H1 (cell line): ENCODE results near the gene ARHGAP24. TPM values are rescaled to one million over a fixed set of nuclear protein-coding genes. Genes with fewer than 3 reads are reported as not detected.

Experiments
- CTCF ChIA-PET: fragments of 300-600 bp; sonication (Branson Sonifier 250); formaldehyde crosslinking; loops from one replicate; lab custom pipeline; 2021; ENCODE audit not compliant: partially characterized antibody; lab: Charles Lee
- POLR2A ChIA-PET: fragments of 300-600 bp; sonication (Branson Sonifier 250); formaldehyde crosslinking; loops from one replicate; lab custom pipeline; 2021; ENCODE audit warnings: inconsistent platforms; ENCODE audit not compliant: partially characterized antibody; lab: Charles Lee
- DNase-seq, 2 experiments: peaks; one replicate each; pipeline versions ENCODE4 v3.0.0 to v3.0.0-alpha.2; 2010 to 2022; ENCODE audit warnings: low spot score in 2 of 2, low read depth in 1 of 2, mixed read lengths in 1 of 2
- FAIRE-seq: peaks from 2 replicates; lab custom pipeline; 2011; peaks lifted over from hg19 to GRCh38; lab: Jason Lieb, UNC
- H2AFZ ChIP-seq: 2 replicates; pipeline ENCODE4 v1.8.1; 2012; ENCODE audit warnings: low read length, inconsistent platforms
- H2AK5ac ChIP-seq: 2 replicates; pipeline ENCODE4 v1.6.1; 2013; ENCODE audit warnings: low read depth, low read length
- H2BK120ac ChIP-seq: replicated peaks from 2 replicates; pipeline ENCODE3; 2013; ENCODE audit warnings: low read depth, low read length, inconsistent platforms
- H2BK12ac ChIP-seq: 2 replicates; pipeline ENCODE4 v1.6.1; 2013; ENCODE audit warnings: low read depth, low read length
- H2BK15ac ChIP-seq: 2 replicates; pipeline ENCODE4 v1.6.1; 2013; ENCODE audit warnings: low read length
- H2BK20ac ChIP-seq: 2 replicates; pipeline ENCODE4 v1.6.1; 2013; ENCODE audit warnings: low read length
- H2BK5ac ChIP-seq: 2 replicates; pipeline ENCODE4 v1.6.1; 2013; ENCODE audit warnings: low read depth, low read length
- H3K14ac ChIP-seq: 2 replicates; pipeline ENCODE4 v1.6.1; 2013; ENCODE audit warnings: inconsistent platforms; ENCODE audit not compliant: insufficient read length
- H3K18ac ChIP-seq: 2 replicates; pipeline ENCODE4 v1.6.1; 2013; ENCODE audit warnings: low read length; ENCODE audit errors: extremely low read depth
- H3K23ac ChIP-seq: 2 replicates; pipeline ENCODE4 v1.6.1; 2013; ENCODE audit warnings: inconsistent platforms; ENCODE audit not compliant: insufficient read length
- H3K23me2 ChIP-seq: 2 replicates; pipeline ENCODE4 v1.6.1; 2013; ENCODE audit warnings: low read depth, low read length
- H3K27ac ChIP-seq: 2 replicates; pipeline ENCODE4 v1.6.1; 2011; ENCODE audit warnings: low read depth, low read length, inconsistent platforms
- H3K27me3 ChIP-seq, 4 experiments: replicated peaks in 1 of 4; 1 replicate in 1 of 4; 2 replicates in 3 of 4; pipeline versions ENCODE4 v1.6.1 to v1.8.1; 2011 to 2013; ENCODE audit warnings: low read length in 3 of 4, mild to moderate bottlenecking in 3 of 4, inconsistent platforms in 2 of 4, mixed read lengths in 2 of 4, moderate library complexity in 1 of 4; ENCODE audit not compliant: control insufficient read depth in 3 of 4, insufficient read depth in 3 of 4; ENCODE audit errors: extremely low read depth in 1 of 4
- H3K36me3 ChIP-seq, 4 experiments: 2 replicates each; pipeline versions ENCODE4 v1.6.1 to v1.8.1; 2011 to 2013; ENCODE audit warnings: mild to moderate bottlenecking in 4 of 4, low read length in 3 of 4, moderate library complexity in 2 of 4, control low read depth in 1 of 4, inconsistent platforms in 1 of 4; ENCODE audit not compliant: insufficient read depth in 4 of 4, control insufficient read depth in 2 of 4
- H3K4ac ChIP-seq: replicated peaks from 2 replicates; pipeline ENCODE3; 2013; ENCODE audit warnings: low read length, low read depth, mixed read lengths, inconsistent platforms; ENCODE audit not compliant: insufficient read length
- H3K4me1 ChIP-seq, 4 experiments: replicated peaks in 1 of 4; 1 replicate in 1 of 4; 2 replicates in 3 of 4; pipeline versions ENCODE4 v1.6.1 to v1.8.1; 2011 to 2013; ENCODE audit warnings: low read length in 3 of 4, inconsistent platforms in 2 of 4, mixed read lengths in 1 of 4; ENCODE audit not compliant: insufficient read depth in 4 of 4, control insufficient read depth in 3 of 4
- H3K4me2 ChIP-seq, 2 experiments: 2 replicates each; pipeline versions ENCODE4 v1.6.1 to v1.8.1; 2011 to 2013; ENCODE audit warnings: low read depth in 2 of 2, low read length in 2 of 2, control low read depth in 1 of 2, inconsistent platforms in 1 of 2, mild to moderate bottlenecking in 1 of 2; ENCODE audit not compliant: insufficient read depth in 1 of 2
- H3K4me3 ChIP-seq, 4 experiments: fragments of 200-600, 300-600 bp in 1 of 4; sonication (generic), shearing (Covaris generic), sonication (Bioruptor Twin) in 1 of 4; 2 replicates each; pipeline versions ENCODE4 v1.5.1 to v1.8.1; 2011 to 2016; ENCODE audit warnings: low read length in 4 of 4, low read depth in 3 of 4, control low read depth in 2 of 4, inconsistent platforms in 2 of 4, mild to moderate bottlenecking in 2 of 4, mixed read lengths in 1 of 4, moderate library complexity in 1 of 4; ENCODE audit not compliant: insufficient read depth in 2 of 4; ENCODE audit errors: extremely low read depth in 1 of 4
- H3K56ac ChIP-seq: replicated peaks from 2 replicates; pipeline ENCODE3; 2013; ENCODE audit warnings: low read depth, mild to moderate bottlenecking, mixed read lengths, low read length, inconsistent platforms; ENCODE audit not compliant: insufficient read length
- H3K79me1 ChIP-seq: 2 replicates; pipeline ENCODE4 v1.6.1; 2013; ENCODE audit warnings: low read depth, low read length, control low read depth
- H3K79me2 ChIP-seq, 2 experiments: 2 replicates each; pipeline versions ENCODE4 v1.6.1 to v1.8.1; 2012 to 2013; ENCODE audit warnings: low read length in 2 of 2, mild to moderate bottlenecking in 2 of 2, inconsistent platforms in 1 of 2; ENCODE audit not compliant: insufficient read depth in 2 of 2, control insufficient read depth in 1 of 2
- H3K9ac ChIP-seq, 4 experiments: replicated peaks in 1 of 4; 1 replicate in 1 of 4; 2 replicates in 3 of 4; pipeline versions ENCODE4 v1.6.1 to v1.8.1; 2011 to 2013; ENCODE audit warnings: low read depth in 3 of 4, low read length in 3 of 4, control low read depth in 2 of 4, mild to moderate bottlenecking in 2 of 4, moderate library complexity in 2 of 4, inconsistent platforms in 1 of 4; ENCODE audit errors: extremely low read depth in 1 of 4
- H3K9me3 ChIP-seq, 2 experiments: 2 replicates each; pipeline versions ENCODE4 v1.6.1 to v1.8.1; 2012 to 2013; ENCODE audit warnings: mild to moderate bottlenecking in 2 of 2, moderate library complexity in 2 of 2, control low read depth in 1 of 2, inconsistent platforms in 1 of 2, low read depth in 1 of 2, low read length in 1 of 2, mixed read lengths in 1 of 2; ENCODE audit not compliant: insufficient read depth in 2 of 2
- H4K20me1 ChIP-seq, 2 experiments: replicated peaks in 1 of 2; 2 replicates each; pipeline versions ENCODE3 to v1.8.1; 2011 to 2013; ENCODE audit warnings: inconsistent platforms in 2 of 2, low read length in 2 of 2, mild to moderate bottlenecking in 1 of 2; ENCODE audit not compliant: insufficient read depth in 2 of 2, control insufficient read depth in 1 of 2
- H4K5ac ChIP-seq: 2 replicates; pipeline ENCODE4 v1.6.1; 2013; ENCODE audit warnings: low read length, low read depth, mixed read lengths, inconsistent platforms; ENCODE audit not compliant: insufficient read length
- H4K8ac ChIP-seq: 2 replicates; pipeline ENCODE4 v1.8.0; 2013; ENCODE audit warnings: mild to moderate bottlenecking, moderate library complexity, low read length, inconsistent platforms; ENCODE audit not compliant: insufficient read depth; ENCODE audit errors: extremely low read depth
- H4K91ac ChIP-seq: replicated peaks from 2 replicates; pipeline ENCODE3; 2013; ENCODE audit warnings: low read length, mixed read lengths, inconsistent platforms; ENCODE audit not compliant: insufficient read length
- BACH1 ChIP-seq: IDR thresholded peaks from 2 replicates; pipeline ENCODE4 v1.6.1; 2012; ENCODE audit warnings: low read length, improper control_type of control experiment
- CHD1 ChIP-seq: IDR thresholded peaks from 2 replicates; pipeline ENCODE4 v1.6.1; 2012; ENCODE audit warnings: low read depth, low read length, improper control_type of control experiment
- EGR1 ChIP-seq: IDR thresholded peaks from 2 replicates; pipeline ENCODE4 v1.6.1; 2011; ENCODE audit warnings: low read depth, low read length, borderline replicate concordance
- HDAC2 ChIP-seq, 2 experiments: fragments of 300-600 bp in 1 of 2; sonication (generic) in 1 of 2; IDR thresholded peaks; 2 replicates each; pipeline ENCODE4 v1.6.1; 2011 to 2012; ENCODE audit warnings: low read depth in 2 of 2, low read length in 2 of 2, mild to moderate bottlenecking in 2 of 2, moderate library complexity in 2 of 2, borderline replicate concordance in 1 of 2, inconsistent platforms in 1 of 2
- JUN ChIP-seq: IDR thresholded peaks from 2 replicates; pipeline ENCODE4 v1.6.1; 2011; ENCODE audit warnings: low read depth, mild to moderate bottlenecking, improper control_type of control experiment, low read length
- JUND ChIP-seq: IDR thresholded peaks from 2 replicates; pipeline ENCODE4 v1.6.1; 2011; ENCODE audit warnings: mild to moderate bottlenecking, improper control_type of control experiment, low read length
- KDM1A ChIP-seq: fragments of 200-600, 300-600 bp; sonication (generic); IDR thresholded peaks from 2 replicates; pipeline ENCODE4 v1.7.1; 2016; ENCODE audit warnings: mild to moderate bottlenecking, low read length, borderline replicate concordance
- KDM4A ChIP-seq: IDR thresholded peaks from one replicate; pipeline ENCODE4 v1.7.1; 2012; ENCODE audit warnings: low read depth, mild to moderate bottlenecking, moderate library complexity, low read length, inconsistent platforms; ENCODE audit not compliant: severe bottlenecking
- POU5F1 ChIP-seq: IDR thresholded peaks from 2 replicates; pipeline ENCODE4 v1.6.1; 2011; ENCODE audit warnings: low read depth, mild to moderate bottlenecking, low read length, moderate library complexity
- RAD21 ChIP-seq, 2 experiments: IDR thresholded peaks in 1 of 2; conservative IDR thresholded peaks in 1 of 2; 2 replicates each; pipeline ENCODE4 v1.6.1; 2011; ENCODE audit warnings: low read depth in 2 of 2, low read length in 2 of 2, improper control_type of control experiment in 1 of 2, inconsistent platforms in 1 of 2, mild to moderate bottlenecking in 1 of 2, moderate library complexity in 1 of 2
- RXRA ChIP-seq: IDR thresholded peaks from 2 replicates; pipeline ENCODE4 v1.6.1; 2011; ENCODE audit warnings: low read depth, mild to moderate bottlenecking, low read length, moderate library complexity; ENCODE audit not compliant: insufficient read depth
- SRF ChIP-seq: IDR thresholded peaks from 2 replicates; pipeline ENCODE4 v1.6.1; 2011; ENCODE audit warnings: mild to moderate bottlenecking, low read depth, low read length, moderate library complexity
- WGBS, 2 experiments: shearing (Covaris generic) in 1 of 2; methylation state at CpG; one replicate each; pipeline versions ENCODE4 v1.1.6 to v1.1.7; 2013 to 2015; ENCODE audit warnings: low lambda C conversion rate in 2 of 2, mixed read lengths in 2 of 2, inconsistent platforms in 1 of 2, low coverage in 1 of 2, missing lambda C conversion rate in 1 of 2; ENCODE audit not compliant: insufficient replicate concordance in 2 of 2, insufficient coverage in 1 of 2, insufficient read length in 1 of 2; ENCODE audit errors: extremely low coverage in 1 of 2, missing lambda C conversion rate in 1 of 2; 5-methylcytosine and 5-hydroxymethylcytosine counted together
- polyA plus RNA-seq, 7 experiments: library from polyadenylated mRNA; depleted of rRNA in 3 of 7; stranded (reverse) in 5 of 7; unstranded in 2 of 7; fragments of >200 nt in 5 of 7; fragments of 200-250 nt in 2 of 7; gene quantifications; 1 replicate in 5 of 7; 2 replicates in 1 of 7; 4 replicates in 1 of 7; pipeline versions ENCODE4 v1.2.1 to v1.2.3, GENCODE V29; 2011 to 2013; ENCODE audit warnings: missing spikeins in 2 of 7, mixed read lengths in 2 of 7
- total RNA-seq: library from RNA; stranded (reverse); fragmentation: NEBNext Ultra II Directional; extraction: Animal tissue kit (Norgen Biotek cat#: 25700); gene quantifications from 2 replicates; pipeline ENCODE4 v1.2.1, GENCODE V29; 2021
- TF ChIP-seq, protein P1 (sequence below): IDR thresholded peaks from 2 replicates; pipeline ENCODE4 v1.6.1; 2012; ENCODE audit warnings: inconsistent platforms

ARHGAP24 gene
- total and polyA plus RNA-seq, 2 of the 8 experiments (the other 6 are each of a cell fraction or from before 2014, with no cell fraction given), result 0.08 to 0.50 TPM

GRCh38 chr4:85831647-85832046 is 356.7 kb downstream of the ARHGAP24 start:
- Histone ChIP-seq H2BK120ac (no peak overlapping the region), H3K27me3 (no peaks in the 10 kb centered on the region), H3K23ac (no peak overlapping the region), H4K91ac (no peak overlapping the region), H3K27ac (no peak overlapping the region), H2BK12ac (no peak overlapping the region), H2AFZ (peak overlapping the region; percentile 84; the same call in 1 of the 2 replicates), H2BK15ac (0 out of 2 replicates have a peak overlapping the region, but pooled peaks have one; percentile 3), H4K8ac (no peak overlapping the region), H3K4me2 (no peak overlapping the region), H3K36me3 (no peaks in the 10 kb centered on the region), H3K79me1 (no peaks in the 10 kb centered on the region), H4K5ac (no peak overlapping the region), H3K9ac (no peak overlapping the region), H2BK5ac (no peak overlapping the region), H3K9me3 (no peaks in the 10 kb centered on the region), H2AK5ac (no peak overlapping the region), H3K4me1 (peaks cover 7 to 10% (median 8%) of the 10 kb centered on the region in 4 experiments), H4K20me1 (no peaks in the 10 kb centered on the region), H3K56ac (no peak overlapping the region), H3K4ac (no peak overlapping the region), H2BK20ac (peak overlapping the region; percentile 68; the same call in 1 of the 2 replicates), H3K79me2 (no peaks in the 10 kb centered on the region), H3K18ac (no peak overlapping the region), H3K14ac (no peak overlapping the region), H3K4me3 (no peak overlapping the region), H3K23me2 (no peaks in the 10 kb centered on the region; the same call in 1 of the 2 replicates)
- WGBS, 2 experiments, result 86% methylated on average over 3 of the region's 3 CpGs; no CpG with 5 or more reads in 1 of the 2 experiments
- TF ChIP-seq JUN (no peak), EGR1 (no peak), BACH1 (no peak), POU5F1 (no peak), CHD1 (no peak), RAD21 (IDR thresholded peaks at IDR 0.05 in 1 of 2, conservative IDR thresholded peaks at IDR 0.05 in 1 of 2; ENCODE audit: low read depth in 2 of 2, low read length in 2 of 2) (no peak), KDM4A (no peak), SRF (no peak), HDAC2 (IDR thresholded peaks at IDR 0.05; ENCODE audit: borderline replicate concordance in 1 of 2, low read depth in 2 of 2, low read length in 2 of 2) (no peak), JUND (no peak), KDM1A (no peak), RXRA (no peak)
- TF ChIP-seq, protein P1, sequence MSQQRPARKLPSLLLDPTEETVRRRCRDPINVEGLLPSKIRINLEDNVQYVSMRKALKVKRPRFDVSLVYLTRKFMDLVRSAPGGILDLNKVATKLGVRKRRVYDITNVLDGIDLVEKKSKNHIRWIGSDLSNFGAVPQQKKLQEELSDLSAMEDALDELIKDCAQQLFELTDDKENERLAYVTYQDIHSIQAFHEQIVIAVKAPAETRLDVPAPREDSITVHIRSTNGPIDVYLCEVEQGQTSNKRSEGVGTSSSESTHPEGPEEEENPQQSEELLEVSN, result no peak
- FAIRE-seq, result no peak
- ChIA-PET CTCF (no interaction called here), POLR2A (no interaction called here)
- DNase-seq, result no peak
